H54 (cell line): ENCODE data around the gene SFXN5.
"Not testable (repeated sequence)": the region's sequence is repeated elsewhere in the genome, so short reads cannot be mapped to it uniquely, and the experiment has no call there.

Experiments
- DNase-seq: peaks from one replicate; pipeline ENCODE4 v3.0.0; 2011; ENCODE audit warnings: low spot score, mixed read lengths; ENCODE audit not compliant: insufficient read length
- FAIRE-seq: peaks from 3 replicates; lab custom pipeline; 2011; peaks lifted over from hg19 to GRCh38; lab: Jason Lieb, UNC
- POLR2A ChIP-seq: IDR thresholded peaks from 2 replicates; pipeline ENCODE4 v1.6.1; 2011; ENCODE audit warnings: low read depth, mild to moderate bottlenecking, low read length

SFXN5 gene

GRCh38 chr2:73107211-73107926 lies 35.9 kb upstream of the SFXN5 start:
- no peak for TF ChIP-seq POLR2A
- DNase-seq (peak; percentile 83), FAIRE-seq (no peak)

DNA sequence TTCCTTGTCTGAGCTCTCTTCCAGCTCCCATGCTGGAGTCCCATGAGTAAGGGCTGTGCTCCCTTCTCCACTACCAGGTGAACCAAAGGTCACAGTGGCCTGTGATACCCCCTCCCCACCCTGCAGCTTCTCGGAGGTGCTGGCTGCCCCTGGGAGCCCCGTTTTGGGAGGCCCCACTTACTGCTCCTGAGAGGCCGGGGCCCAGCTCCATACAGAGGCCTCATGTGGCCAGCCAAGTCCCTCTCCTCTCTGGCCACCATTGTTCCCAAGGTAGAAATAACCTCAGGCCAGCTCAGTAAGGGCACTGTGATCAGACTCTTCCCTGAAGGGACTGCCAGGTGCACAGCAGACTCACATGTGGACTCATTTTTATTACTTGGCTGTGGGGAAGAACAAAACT lies 35.3 kb upstream of the SFXN5 start:
- FAIRE-seq (no peak), DNase-seq (no peak)
- no peak for TF ChIP-seq POLR2A

DNA sequence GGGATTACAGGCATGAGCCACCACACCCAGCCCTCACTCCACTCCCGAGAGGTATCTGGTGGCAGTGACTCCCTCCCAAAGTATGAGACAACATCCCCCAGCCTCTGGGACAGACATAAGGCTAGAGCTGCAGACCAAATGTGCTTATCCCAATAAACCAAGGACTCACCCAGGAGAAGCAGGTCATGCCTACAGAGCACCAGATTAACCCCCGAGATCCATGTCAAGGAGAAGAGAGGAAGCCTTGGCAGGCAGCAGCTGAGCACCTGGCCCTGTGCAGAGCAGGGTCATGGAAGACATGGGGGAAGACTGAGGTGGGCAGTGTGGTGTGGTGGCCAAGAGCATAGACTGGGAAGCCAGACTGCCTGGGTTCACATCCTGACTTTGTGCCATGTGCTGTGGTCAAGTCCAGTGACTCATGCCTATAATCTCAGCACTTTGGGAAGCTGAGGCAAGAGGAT lies 34.0 kb upstream of the SFXN5 start:
- no peak for TF ChIP-seq POLR2A
- no peak for DNase-seq
- FAIRE-seq: no peak

- DNase-seq: no peak
- FAIRE-seq: no peak
- no peak for TF ChIP-seq POLR2A
Measured at GRCh38 chr2:73104933-73105332, 33.4 kb upstream of the SFXN5 start.

DNA sequence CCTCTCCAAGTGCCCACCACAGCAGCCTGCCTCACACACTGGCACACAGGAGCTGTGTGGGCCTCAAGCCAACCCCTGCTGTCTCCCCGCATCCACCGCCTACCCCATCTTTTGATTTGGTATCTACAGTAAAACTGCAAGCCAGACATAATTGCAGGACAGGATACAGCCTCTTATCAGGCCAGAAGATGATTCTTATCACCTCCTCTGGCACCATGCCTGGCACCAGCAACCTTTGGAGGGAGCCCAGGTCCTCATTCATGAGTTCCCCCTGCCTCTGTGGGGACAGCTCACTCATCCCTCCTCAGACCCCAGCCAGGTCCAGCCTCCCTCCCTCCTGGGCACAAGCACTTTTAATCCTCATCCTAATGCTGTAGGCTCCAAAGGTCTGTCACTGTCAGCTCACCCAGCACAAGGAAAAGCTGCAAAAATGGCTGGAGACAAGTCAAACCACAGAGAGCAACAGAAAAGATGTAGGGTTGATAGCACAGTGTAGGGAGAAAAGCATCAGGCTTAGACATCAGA lies 31.6 kb upstream of the SFXN5 start:
- FAIRE-seq: no peak
- TF ChIP-seq POLR2A: no peak
- DNase-seq: no peak

DNA sequence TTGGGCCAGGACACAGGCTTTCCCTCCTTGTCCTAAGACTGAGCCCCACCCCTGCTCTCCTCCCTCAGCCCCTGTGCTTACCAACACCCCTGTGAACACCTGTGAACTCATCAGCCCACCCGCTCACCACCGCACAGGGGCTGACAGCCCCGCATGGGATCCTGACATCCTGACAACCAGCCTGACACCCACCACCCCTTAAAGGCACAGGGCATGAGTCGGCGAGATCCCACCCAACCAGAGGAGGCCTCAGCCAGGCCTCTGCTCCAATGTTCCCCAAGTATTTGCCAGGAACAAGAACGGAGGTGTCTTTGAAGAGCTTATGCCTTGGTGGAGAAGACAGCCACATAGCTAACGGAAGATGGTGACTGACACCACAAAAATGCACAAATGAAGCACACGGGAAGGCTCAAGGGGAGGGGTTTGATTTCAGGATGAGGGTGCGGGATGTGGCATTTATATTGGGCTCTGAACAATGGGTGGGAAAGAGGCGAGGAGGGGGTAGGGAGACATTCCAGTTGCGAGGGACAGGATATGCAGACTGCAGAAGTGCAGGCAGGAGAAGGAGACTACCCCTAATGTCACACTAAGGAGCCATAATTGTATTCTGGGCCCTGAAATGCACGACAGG lies 30.2 kb upstream of the SFXN5 start:
- FAIRE-seq (no peak), DNase-seq (no peak)
- TF ChIP-seq POLR2A: no peak

DNA sequence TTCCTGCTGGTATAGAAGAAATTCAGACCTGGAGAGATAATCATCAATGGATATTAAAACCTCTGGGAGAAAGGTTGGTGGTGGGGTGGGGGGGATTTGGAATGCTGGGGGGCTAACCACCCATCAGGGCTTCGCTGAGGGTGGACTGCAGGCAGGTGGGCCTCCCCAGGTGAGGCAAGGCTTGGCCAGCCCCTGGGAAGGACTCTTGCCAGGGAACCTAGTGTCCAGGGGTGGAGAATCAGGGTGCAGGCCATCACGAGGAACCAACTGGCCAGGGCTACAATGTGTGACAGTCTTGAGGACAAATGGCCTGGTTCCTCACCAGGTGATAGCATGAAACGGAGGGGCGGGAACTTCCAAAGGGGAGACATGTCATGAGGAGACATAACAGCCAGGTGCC lies 29.4 kb upstream of the SFXN5 start:
- FAIRE-seq (no peak), DNase-seq (no peak)
- TF ChIP-seq POLR2A: no peak

GRCh38 chr2:73099486-73099885 lies 28.0 kb upstream of the SFXN5 start:
- no peak for FAIRE-seq
- no peak for TF ChIP-seq POLR2A
- no peak for DNase-seq

- no peak for TF ChIP-seq POLR2A
- no peak for FAIRE-seq
- DNase-seq: no peak
Measured at GRCh38 chr2:73095910-73096309, 24.4 kb upstream of the SFXN5 start.

GRCh38 chr2:73093601-73094218 lies 22.2 kb upstream of the SFXN5 start:
- DNase-seq, FAIRE-seq: not testable (repeated sequence)

- FAIRE-seq (no peak), DNase-seq (no peak)
Measured at GRCh38 chr2:73092146-73092783, 20.8 kb upstream of the SFXN5 start.

DNA sequence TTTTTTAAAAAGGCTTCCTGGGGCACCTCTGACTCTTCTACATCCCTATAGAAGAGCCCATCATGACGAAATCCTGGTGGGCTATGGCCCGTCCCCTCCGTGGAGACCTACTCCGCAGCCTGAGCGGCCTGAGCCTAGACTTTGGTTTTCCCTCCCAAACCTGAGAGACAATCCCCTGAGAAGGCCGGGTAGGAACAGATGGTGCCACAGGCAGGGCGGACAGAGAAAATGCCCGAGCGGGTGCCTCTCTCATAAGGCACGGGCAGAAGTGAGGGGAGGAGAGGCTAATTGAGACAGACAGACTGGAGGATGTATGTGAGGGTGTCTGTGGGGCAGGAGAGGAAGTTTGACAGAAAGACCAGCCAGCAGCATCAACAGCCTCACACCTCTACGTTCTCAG lies 20.2 kb upstream of the SFXN5 start:
- FAIRE-seq (no peak), DNase-seq (no peak)
- no peak for TF ChIP-seq POLR2A

More at GRCh38 chr2:73092146-73092783, 20.8 kb upstream of the SFXN5 start:
- TF ChIP-seq POLR2A: no peak

DNA sequence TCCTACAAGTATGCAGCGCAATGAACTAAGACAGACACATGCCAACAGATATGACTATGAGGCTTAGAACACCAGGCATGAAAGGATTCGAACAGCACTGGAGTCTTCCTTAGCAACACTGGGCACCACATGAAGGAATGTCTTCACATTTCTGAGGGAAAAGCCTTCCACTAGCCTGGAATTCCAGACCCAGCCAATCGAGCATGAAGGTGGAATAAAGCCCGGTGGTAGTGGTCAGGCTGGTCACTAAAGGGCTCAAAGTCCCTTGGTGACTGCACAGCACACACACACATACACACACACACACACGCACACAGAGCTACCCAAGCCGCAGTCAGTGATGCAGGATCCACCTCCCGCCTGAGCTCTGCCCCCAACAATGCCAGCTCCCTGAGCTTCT lies 19.7 kb upstream of the SFXN5 start:
- no peak for FAIRE-seq
- TF ChIP-seq POLR2A: no peak
- DNase-seq: no peak
